Measurements from ENCODE around the gene PPP1R27.

The PPP1R27 gene

GRCh38 chr17:81834831-81835267, at the start of gene PPP1R27:
Gene PPP1R27, minus strand, starts transcription at chr17:81835050. Its CDS starts 97 bp downstream, at chr17:81834953.
- DNase-seq (ENCODE audit: low spot score) = no peak

GRCh38 chr17:81884520-81884919, 49.7 kb upstream of the PPP1R27 start:
- DNase-seq (ENCODE audit: low spot score) = no peak

GRCh38 chr17:81879121-81879520, 44.3 kb upstream of the PPP1R27 start:
- no peak for DNase-seq (ENCODE audit: low spot score)

- no peak for DNase-seq (ENCODE audit: low spot score)
These were observed 43.4 kb upstream of the PPP1R27 start for GRCh38 chr17:81878294-81878693.

GRCh38 chr17:81877569-81877968, 42.7 kb upstream of the PPP1R27 start:
- DNase-seq (ENCODE audit: low spot score) = no peak

- DNase-seq (ENCODE audit: low spot score) = peak; percentile 90
These were observed 36.8 kb upstream of the PPP1R27 start for GRCh38 chr17:81871387-81872230.

GRCh38 chr17:81870981-81871386, 36.1 kb upstream of the PPP1R27 start, which contains the start of gene ARHGDIA:
Gene ARHGDIA, minus strand, starts transcription at chr17:81871337. Its CDS starts 1,407 bp downstream, at chr17:81869930.
- no peak for DNase-seq (ENCODE audit: low spot score)

- peak; percentile 70 for DNase-seq (ENCODE audit: low spot score)
These were observed 35.5 kb upstream of the PPP1R27 start for GRCh38 chr17:81870131-81870980.

GRCh38 chr17:81869221-81870130, 34.6 kb upstream of the PPP1R27 start:
- peak; percentile 50 for DNase-seq (ENCODE audit: low spot score)

- peak; percentile 89 for DNase-seq (ENCODE audit: low spot score)
These were observed 33.9 kb upstream of the PPP1R27 start for GRCh38 chr17:81868674-81869220.

GRCh38 chr17:81867991-81868673, 33.3 kb upstream of the PPP1R27 start:
- DNase-seq (ENCODE audit: low spot score) = no peak

GRCh38 chr17:81867170-81867990, 32.5 kb upstream of the PPP1R27 start:
- peak; percentile 51 for DNase-seq (ENCODE audit: low spot score)

GRCh38 chr17:81866440-81867169, 31.8 kb upstream of the PPP1R27 start:
- no peak for DNase-seq (ENCODE audit: low spot score)

GRCh38 chr17:81865733-81866439, 31.0 kb upstream of the PPP1R27 start:
- DNase-seq (ENCODE audit: low spot score) = no peak

GRCh38 chr17:81865358-81865732, 30.5 kb upstream of the PPP1R27 start:
- no peak for DNase-seq (ENCODE audit: low spot score)

GRCh38 chr17:81863833-81864768, 29.3 kb upstream of the PPP1R27 start:
- no peak for DNase-seq (ENCODE audit: low spot score)

GRCh38 chr17:81863123-81863675, 28.3 kb upstream of the PPP1R27 start:
- no peak for DNase-seq (ENCODE audit: low spot score)

Measured in RKO (cell line).